Measurements from ENCODE around the gene NCKAP5L.

DNA sequence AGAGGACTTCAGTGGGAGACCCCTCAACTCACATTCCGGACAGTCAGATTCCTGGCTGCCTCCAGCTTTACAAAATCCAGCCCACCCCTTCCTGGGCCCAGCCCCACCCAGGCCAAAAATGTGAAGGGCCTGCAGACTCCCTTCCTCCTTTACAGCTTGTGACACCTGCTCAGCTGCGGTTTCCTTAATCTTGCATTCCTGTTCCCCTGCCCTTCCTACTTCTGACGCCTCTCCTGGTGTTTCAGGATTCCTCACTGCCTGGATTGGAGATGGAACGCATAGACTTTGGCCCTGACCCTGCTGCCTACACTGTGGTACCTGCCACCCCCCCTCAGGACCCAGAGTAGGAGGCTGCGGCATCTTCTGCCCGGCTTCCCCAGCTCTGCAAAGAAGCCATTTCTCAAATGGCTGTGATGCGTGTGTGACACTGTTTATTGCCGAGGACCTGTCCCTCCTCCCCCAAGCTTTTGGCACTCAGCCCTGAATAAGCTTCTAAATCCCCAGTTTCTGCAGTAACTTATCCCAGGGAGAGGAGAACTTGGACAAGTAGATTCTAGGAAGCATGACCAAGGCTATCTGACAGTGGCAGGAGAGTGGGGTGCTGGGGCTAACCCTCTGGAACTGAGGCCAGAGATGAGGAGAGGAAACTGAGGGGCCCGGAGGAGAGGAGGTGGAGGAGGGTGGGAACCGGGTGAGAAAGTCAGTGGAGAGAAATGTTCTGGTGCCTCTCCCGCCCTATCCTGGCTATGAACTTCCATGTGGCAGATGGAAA lies 39.5 kb upstream of the NCKAP5L start:
- TF ChIP-seq, protein P1, sequence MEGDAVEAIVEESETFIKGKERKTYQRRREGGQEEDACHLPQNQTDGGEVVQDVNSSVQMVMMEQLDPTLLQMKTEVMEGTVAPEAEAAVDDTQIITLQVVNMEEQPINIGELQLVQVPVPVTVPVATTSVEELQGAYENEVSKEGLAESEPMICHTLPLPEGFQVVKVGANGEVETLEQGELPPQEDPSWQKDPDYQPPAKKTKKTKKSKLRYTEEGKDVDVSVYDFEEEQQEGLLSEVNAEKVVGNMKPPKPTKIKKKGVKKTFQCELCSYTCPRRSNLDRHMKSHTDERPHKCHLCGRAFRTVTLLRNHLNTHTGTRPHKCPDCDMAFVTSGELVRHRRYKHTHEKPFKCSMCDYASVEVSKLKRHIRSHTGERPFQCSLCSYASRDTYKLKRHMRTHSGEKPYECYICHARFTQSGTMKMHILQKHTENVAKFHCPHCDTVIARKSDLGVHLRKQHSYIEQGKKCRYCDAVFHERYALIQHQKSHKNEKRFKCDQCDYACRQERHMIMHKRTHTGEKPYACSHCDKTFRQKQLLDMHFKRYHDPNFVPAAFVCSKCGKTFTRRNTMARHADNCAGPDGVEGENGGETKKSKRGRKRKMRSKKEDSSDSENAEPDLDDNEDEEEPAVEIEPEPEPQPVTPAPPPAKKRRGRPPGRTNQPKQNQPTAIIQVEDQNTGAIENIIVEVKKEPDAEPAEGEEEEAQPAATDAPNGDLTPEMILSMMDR (IDR thresholded peaks at IDR 0.05), result no peak
- no peak for TF ChIP-seq POLR2A (IDR thresholded peaks at IDR 0.05)

Data from ovary (tissue), 3 donors.